CD4-positive, alpha-beta T cell treated with Interleukin-2 at 100 ng/mL for 4 hours (primary cell): ENCODE measurements around the gene TTC4.

Experiments used
- DNase-seq: peaks from one replicate; pipeline ENCODE4 v3.0.0-alpha.2; 2020; ENCODE audit warnings: low spot score

The TTC4 gene

DNA sequence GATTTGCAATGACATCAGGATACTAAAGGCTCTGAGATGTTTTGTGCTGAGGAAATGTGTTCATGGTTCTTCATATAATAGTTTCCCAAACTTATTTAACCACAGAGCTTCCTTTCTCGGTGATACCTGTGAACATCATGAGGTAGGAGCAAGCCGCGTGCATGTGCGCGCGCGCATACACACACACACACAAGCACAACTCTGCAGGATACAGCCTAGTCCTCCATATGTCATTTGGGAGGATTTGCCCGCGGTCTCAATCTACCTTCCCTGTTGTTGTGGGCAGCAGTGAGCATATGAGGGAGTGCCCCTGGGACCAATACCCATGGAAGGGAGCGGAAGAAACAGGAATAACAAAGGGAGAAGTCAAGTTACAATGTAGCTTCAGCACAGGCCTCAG is 12.2 kb upstream of the TTC4 start:
- no peak for DNase-seq

DNA sequence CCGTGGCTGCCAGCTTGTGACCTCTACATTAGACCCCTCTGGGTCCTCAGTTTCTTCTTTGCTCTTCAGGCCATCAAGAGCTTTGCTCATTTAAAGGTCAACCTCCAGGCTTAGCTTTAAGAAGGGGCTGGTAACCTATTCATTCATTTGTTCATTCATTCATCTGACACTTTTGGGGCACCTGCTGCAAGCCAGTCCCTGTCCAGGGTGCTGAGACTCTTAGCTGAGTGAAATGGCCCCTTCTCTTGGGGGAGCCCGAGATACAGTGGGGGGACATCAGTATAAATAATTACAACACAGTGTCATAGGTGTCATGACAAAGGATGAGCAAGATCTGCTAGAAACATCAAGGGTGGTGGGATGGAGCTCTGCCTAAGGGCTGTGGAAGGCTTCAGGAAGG is 10.5 kb upstream of the TTC4 start:
- no peak for DNase-seq

GRCh38 chr1:54706419-54706818 is 9.2 kb upstream of the TTC4 start:
- no peak for DNase-seq

GRCh38 chr1:54708385-54708784 is 7.3 kb upstream of the TTC4 start:
- no peak for DNase-seq

- no peak for DNase-seq
Observed at GRCh38 chr1:54709547-54710292, 5.9 kb upstream of the TTC4 start.

- no peak for DNase-seq
Observed at GRCh38 chr1:54710434-54710833, 5.2 kb upstream of the TTC4 start.

- no peak for DNase-seq
Observed at GRCh38 chr1:54710841-54711240, 4.8 kb upstream of the TTC4 start.

GRCh38 chr1:54711536-54711935 is 4.1 kb upstream of the TTC4 start:
- DNase-seq = no peak

DNA sequence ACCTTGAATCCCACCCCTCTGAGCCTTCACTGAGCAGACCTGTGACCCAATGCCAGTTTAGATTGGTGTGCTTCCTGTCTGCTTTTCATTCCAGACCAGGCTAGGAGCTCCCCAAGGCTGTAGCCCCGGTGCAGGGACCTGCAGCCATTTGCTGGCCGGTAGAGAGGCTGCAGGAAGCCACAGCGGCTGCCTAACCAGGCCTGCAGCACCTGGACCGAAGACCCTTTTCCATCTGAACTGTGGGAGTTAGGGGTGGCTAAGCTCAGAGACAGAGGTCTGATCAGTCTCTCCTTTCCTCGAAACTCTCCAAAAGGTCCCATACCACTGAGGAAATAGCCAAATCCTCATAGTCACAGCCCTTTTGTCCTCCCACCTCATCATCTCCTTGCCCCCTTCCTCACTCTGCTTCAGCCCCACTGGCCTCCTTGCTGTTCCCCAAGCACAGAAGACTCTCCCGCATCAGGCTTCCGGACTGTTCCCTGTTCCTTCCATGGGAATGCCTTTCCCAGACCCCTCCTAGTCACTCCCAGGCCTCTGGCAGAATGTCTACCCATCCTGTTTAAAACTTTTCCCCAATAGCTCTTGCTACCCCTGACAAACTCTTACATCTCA is 674 bp upstream of the TTC4 start:
- DNase-seq = no peak

- no peak for DNase-seq
Observed at GRCh38 chr1:54716299-54717047, 812 bp downstream of the TTC4 start.

DNA sequence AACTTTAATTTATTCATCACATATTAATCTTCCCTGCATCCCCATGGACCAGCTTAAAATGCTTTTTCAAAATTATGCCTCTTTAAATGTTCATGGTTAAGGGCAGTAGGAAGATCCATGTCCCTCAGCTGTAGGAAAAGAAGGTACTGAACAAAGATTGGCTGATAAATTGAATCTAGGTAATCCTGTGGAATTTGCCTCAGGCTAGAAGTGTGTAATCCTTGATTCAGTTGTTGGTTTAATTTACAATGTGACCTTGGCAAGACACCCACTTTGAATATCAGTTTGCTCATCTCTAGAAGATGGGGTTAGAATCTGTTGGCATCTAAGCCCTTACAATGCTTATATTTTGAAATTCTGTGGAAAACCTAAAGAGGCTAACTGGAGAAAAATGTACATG is 6.1 kb downstream of the TTC4 start:
- DNase-seq = no peak

DNA sequence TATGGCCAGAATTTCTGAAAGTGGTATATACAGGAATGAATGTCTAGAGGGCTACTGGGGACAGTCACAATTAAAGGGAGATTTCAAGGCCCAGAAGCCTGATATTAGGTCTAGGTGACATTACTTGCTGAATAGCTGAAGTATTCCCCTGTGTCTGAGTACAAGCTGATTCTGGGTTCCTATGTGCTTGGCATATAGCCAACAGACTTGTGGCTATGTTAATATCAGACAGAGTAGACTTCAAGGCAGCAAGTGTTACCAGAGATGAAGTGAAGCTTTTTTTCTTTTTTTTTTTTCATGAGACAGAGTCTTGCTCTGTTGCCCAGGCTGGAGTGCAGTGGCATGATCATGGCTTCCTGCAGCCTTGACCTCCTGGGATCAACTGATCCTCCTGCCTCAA is 8.3 kb downstream of the TTC4 start:
- DNase-seq = no peak

DNA sequence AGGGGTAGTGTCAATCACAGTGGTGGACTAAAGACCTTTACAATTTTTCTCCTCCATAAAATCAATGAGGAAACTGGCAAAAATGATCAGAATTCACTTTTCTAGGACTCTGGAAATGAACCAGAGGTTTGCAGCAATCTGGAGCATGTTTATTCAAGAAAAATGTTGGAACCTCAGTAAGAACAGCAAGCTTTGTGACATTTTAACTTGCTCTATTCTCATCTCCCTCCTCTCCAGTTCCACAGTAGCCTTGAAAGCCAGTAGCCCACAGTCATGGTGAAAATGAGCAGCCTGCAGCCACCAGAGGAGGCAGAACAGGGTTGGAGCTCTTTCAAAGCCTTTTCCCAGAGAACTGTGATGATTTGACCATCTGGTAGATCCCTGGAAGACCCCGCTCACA is 9.1 kb downstream of the TTC4 start:
- DNase-seq = no peak

GRCh38 chr1:54728027-54728426 is 12.4 kb downstream of the TTC4 start:
- DNase-seq = no peak

DNA sequence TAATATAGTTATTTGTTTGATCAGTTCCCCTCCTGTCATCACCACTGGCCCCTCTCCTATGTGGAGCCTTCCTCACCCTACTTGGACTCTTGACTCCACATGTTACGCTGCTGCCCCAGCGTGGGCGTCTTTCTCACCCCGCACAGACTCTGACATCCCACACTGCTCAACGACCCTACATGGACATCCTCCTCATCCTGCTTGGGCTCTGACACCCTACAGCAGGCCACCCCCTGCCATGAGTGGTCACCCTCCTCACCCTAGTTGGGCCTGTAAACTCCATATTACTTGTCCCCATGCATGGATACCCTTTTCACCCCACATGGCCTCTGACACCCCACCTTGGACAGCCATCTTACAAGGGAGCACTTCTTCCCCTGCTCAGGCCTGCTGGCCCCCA is 21.0 kb downstream of the TTC4 start:
- no peak for DNase-seq

- DNase-seq = no peak
Observed at GRCh38 chr1:54738244-54738643, 22.6 kb downstream of the TTC4 start.

DNA sequence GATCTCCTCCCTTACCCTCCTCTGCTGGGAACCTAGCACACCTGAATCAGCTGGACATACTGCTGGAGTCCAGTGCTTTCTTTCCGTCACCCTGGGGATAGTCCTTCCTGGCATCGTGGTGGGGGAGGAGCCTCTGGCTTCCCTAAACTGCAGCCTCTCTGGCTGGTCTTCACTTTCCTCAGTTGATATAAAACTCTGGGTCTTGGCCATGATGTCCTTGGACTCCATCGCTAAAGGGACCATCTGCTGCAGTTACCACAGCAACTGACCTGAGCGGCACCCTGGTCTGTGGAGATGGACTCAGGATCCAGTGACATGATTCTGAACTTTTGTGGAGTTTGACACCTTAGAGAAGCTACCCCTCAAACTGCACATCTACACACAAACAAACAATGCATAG is 25.9 kb downstream of the TTC4 start:
- DNase-seq = no peak

DNA sequence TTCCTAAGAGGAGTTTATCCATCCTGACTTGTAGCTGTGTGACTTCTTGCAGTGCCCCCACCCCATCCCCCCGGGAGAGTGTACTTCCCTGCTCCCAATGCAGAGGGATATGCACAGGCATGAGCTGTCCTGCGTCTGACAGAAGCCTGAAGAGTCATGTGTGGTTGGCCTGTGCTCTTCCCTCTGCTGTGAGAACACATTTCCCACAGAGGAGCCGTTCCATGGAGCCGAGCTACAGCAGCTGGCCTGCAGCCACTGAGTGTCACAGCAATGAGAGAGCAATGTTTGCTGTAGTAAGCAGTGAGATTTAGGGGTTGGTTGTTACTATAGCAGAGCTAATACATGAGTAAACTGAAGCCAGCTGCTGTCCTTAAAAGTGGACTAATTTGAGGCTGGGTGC is 26.6 kb downstream of the TTC4 start:
- DNase-seq = no peak

GRCh38 chr1:54743416-54744226 is 28.0 kb downstream of the TTC4 start:
- no peak for DNase-seq

DNA sequence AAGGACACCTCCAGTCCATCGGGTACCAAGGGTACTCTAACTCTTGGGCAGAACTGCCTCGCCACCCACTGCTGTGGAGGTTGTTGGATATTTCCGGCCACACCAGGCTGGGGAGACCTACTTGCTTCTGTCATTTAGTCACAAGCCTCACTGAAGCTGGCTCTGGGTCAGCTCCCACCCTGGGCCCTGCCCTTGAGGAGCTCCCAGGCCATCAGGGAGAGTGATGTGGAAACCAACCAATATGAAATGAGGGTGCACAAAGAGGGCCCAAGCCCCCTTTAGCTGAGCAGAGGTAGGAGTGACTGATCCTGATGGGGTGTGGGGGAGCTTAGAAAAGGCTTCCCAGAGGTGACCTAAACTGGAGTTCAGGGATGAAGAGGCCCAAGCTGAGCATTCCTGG is 29.0 kb downstream of the TTC4 start:
- no peak for DNase-seq

- no peak for DNase-seq
Observed at GRCh38 chr1:54745274-54745673, 29.6 kb downstream of the TTC4 start.

DNA sequence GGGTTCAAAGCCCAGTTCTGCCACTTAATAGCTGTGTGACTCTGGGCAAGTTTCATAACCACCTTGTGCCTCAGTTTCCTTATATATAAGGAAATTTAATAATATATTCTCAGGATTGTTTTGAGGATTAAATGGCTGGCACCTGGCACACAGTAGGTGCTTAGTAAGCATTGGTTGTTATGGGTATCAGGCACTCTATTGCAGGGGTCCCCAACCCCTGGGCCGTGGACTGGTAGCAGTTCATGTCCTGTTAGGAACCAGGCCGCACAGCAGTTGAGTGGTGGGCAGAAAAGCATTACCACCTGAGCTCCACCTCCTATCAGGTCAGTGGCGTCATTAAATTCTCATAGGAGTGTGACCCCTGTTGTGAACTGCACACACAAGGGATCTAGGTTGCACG is 30.2 kb downstream of the TTC4 start:
- no peak for DNase-seq
